IMR-90 (cell line): ENCODE data around the gene ALS2. TPM values are rescaled to one million over a fixed set of nuclear protein-coding genes. Genes with fewer than 3 reads are reported as not detected.
A peak's percentile ranks its signal among the peaks of the same experiment; 100 is the strongest.

Experiments
- ATAC-seq: fragments of 200-7000 bp; cut with Tn5 transposase; 2 replicates; pipeline ENCODE4 v1.9.1; 2020; ENCODE audit warnings: low read depth, mild to moderate bottlenecking, moderate library complexity
- BruUV-seq: library from RNA; stranded (reverse); fragments of 400-500 nt; replicated peaks from 2 replicates; lab custom pipeline; 2021; lab: Mats Ljungman, UMichigan
- CTCF ChIA-PET: fragments of 300-600 bp; formaldehyde crosslinking; extraction: SDS; loops from one replicate; lab custom pipeline; 2021; ENCODE audit warnings: antibody characterized with exemption; lab: Yijun Ruan, JAX
- POLR2A ChIA-PET: fragments of 300-600 bp; sonication (Branson Sonifier 250); formaldehyde crosslinking; loops from one replicate; lab custom pipeline; 2022; ENCODE audit warnings: antibody characterized with exemption; ENCODE audit not compliant: unreplicated experiment; lab: Charles Lee
- DNase-seq: peaks from one replicate; pipeline ENCODE4 v3.0.0; 2013
- H2AFZ ChIP-seq: replicated peaks from 2 replicates; pipeline ENCODE3; 2013; ENCODE audit warnings: low read length, mild to moderate bottlenecking; ENCODE audit not compliant: poor library complexity
- H2AK5ac ChIP-seq: 2 replicates; pipeline ENCODE4 v1.6.1; 2013; ENCODE audit warnings: low read depth, low read length, inconsistent platforms
- H2AK9ac ChIP-seq: replicated peaks from 2 replicates; pipeline ENCODE3; 2013; ENCODE audit warnings: mild to moderate bottlenecking, low read depth, low read length, moderate library complexity; ENCODE audit not compliant: poor library complexity
- H2BK120ac ChIP-seq: 2 replicates; pipeline ENCODE4 v1.6.1; 2013; ENCODE audit warnings: low read depth, low read length, inconsistent platforms
- H2BK15ac ChIP-seq: 3 replicates; pipeline ENCODE4 v1.6.1; 2013; ENCODE audit warnings: low read depth, low read length, inconsistent platforms
- H2BK20ac ChIP-seq: 2 replicates; pipeline ENCODE4 v1.6.1; 2013; ENCODE audit warnings: low read depth, mild to moderate bottlenecking, inconsistent platforms, low read length, moderate library complexity
- H2BK5ac ChIP-seq: 2 replicates; pipeline ENCODE4 v1.6.1; 2013; ENCODE audit warnings: mild to moderate bottlenecking, low read depth, low read length, inconsistent platforms; ENCODE audit not compliant: poor library complexity, severe bottlenecking
- H3K14ac ChIP-seq: replicated peaks from 2 replicates; pipeline ENCODE4 v1.6.1; 2013; ENCODE audit warnings: low read depth, low read length, inconsistent platforms
- H3K18ac ChIP-seq: 2 replicates; pipeline ENCODE4 v1.6.1; 2013; ENCODE audit warnings: low read depth, low read length, control low read depth
- H3K23ac ChIP-seq: 2 replicates; pipeline ENCODE4 v1.6.1; 2013; ENCODE audit warnings: low read depth, low read length, inconsistent platforms
- H3K27ac ChIP-seq: 2 replicates; pipeline ENCODE4 v1.5.1; 2013; ENCODE audit warnings: mild to moderate bottlenecking, control low read depth, low read length; ENCODE audit not compliant: insufficient read depth
- H3K27me3 ChIP-seq: 2 replicates; pipeline ENCODE4 v1.6.1; 2013; ENCODE audit warnings: low read length; ENCODE audit not compliant: control insufficient read depth, insufficient read depth
- H3K36me3 ChIP-seq: 2 replicates; pipeline ENCODE4 v1.6.1; 2013; ENCODE audit warnings: low read length, mixed read lengths; ENCODE audit not compliant: control insufficient read depth, insufficient read depth
- H3K4ac ChIP-seq: 2 replicates; pipeline ENCODE4 v1.6.1; 2013; ENCODE audit warnings: low read depth, low read length, inconsistent platforms
- H3K4me1 ChIP-seq: 2 replicates; pipeline ENCODE4 v1.6.1; 2013; ENCODE audit warnings: low read length, mixed read lengths; ENCODE audit not compliant: control insufficient read depth, insufficient read depth
- H3K4me2 ChIP-seq: 2 replicates; pipeline ENCODE4 v1.6.1; 2013; ENCODE audit warnings: low read depth, mild to moderate bottlenecking, control low read depth, low read length, moderate library complexity
- H3K4me3 ChIP-seq: 2 replicates; pipeline ENCODE4 v1.5.1; 2013; ENCODE audit warnings: low read depth, mild to moderate bottlenecking, control low read depth, low read length, moderate library complexity; ENCODE audit not compliant: insufficient read depth
- H3K56ac ChIP-seq: 2 replicates; pipeline ENCODE4 v1.6.1; 2013; ENCODE audit warnings: low read length, inconsistent platforms; ENCODE audit not compliant: insufficient read depth; ENCODE audit errors: extremely low read depth
- H3K79me1 ChIP-seq, 2 experiments: 2 replicates each; pipeline ENCODE4 v1.6.1; 2013; ENCODE audit warnings: low read length in 2 of 2, inconsistent platforms in 1 of 2, low read depth in 1 of 2
- H3K9ac ChIP-seq: 2 replicates; pipeline ENCODE4 v1.6.1; 2013; ENCODE audit warnings: low read depth, low read length, control low read depth
- H3K9me1 ChIP-seq: 2 replicates; pipeline ENCODE4 v1.6.1; 2013; ENCODE audit warnings: low read length, inconsistent platforms; ENCODE audit not compliant: insufficient read depth
- H3K9me3 ChIP-seq: 2 replicates; pipeline ENCODE4 v1.6.1; 2013; ENCODE audit warnings: low read length; ENCODE audit not compliant: control insufficient read depth, insufficient read depth
- H4K20me1 ChIP-seq: 2 replicates; pipeline ENCODE4 v1.6.1; 2013; ENCODE audit warnings: low read length, inconsistent platforms; ENCODE audit not compliant: insufficient read depth
- H4K5ac ChIP-seq: 2 replicates; pipeline ENCODE4 v1.6.1; 2013; ENCODE audit warnings: mild to moderate bottlenecking, low read depth, low read length, control low read depth
- H4K8ac ChIP-seq, 2 experiments: 2 replicates each; pipeline ENCODE4 v1.6.1; 2013; ENCODE audit warnings: low read depth in 2 of 2, low read length in 2 of 2, control low read depth in 1 of 2, inconsistent platforms in 1 of 2
- H4K91ac ChIP-seq: 2 replicates; pipeline ENCODE4 v1.6.1; 2013; ENCODE audit warnings: low read depth, low read length, inconsistent platforms; ENCODE audit not compliant: insufficient read depth
- BHLHE40 ChIP-seq: fragments of 150-350 bp; IDR thresholded peaks from 2 replicates; pipeline ENCODE4 v1.6.1; 2016; ENCODE audit warnings: mild to moderate bottlenecking, low read depth, low read length
- CEBPB ChIP-seq: IDR thresholded peaks from 2 replicates; pipeline ENCODE4 v1.6.1; 2012; ENCODE audit warnings: low read depth, low read length, improper control_type of control experiment
- FOS ChIP-seq: fragments of 150-350 bp; IDR thresholded peaks from 2 replicates; pipeline ENCODE4 v1.6.1; 2016; ENCODE audit warnings: low read depth, low read length
- MXI1 ChIP-seq: IDR thresholded peaks from 2 replicates; pipeline ENCODE4 v1.6.1; 2012; ENCODE audit warnings: low read depth, mild to moderate bottlenecking, low read length, moderate library complexity, borderline replicate concordance
- RFX5 ChIP-seq: IDR thresholded peaks from 2 replicates; pipeline ENCODE4 v1.8.0; 2012; ENCODE audit warnings: low read depth, mild to moderate bottlenecking, low read length, moderate library complexity
- SMC3 ChIP-seq: fragments of 150-350 bp; IDR thresholded peaks from 2 replicates; pipeline ENCODE4 v1.6.1; 2016; ENCODE audit warnings: low read depth, mild to moderate bottlenecking, antibody characterized with exemption, low read length, moderate library complexity
- WGBS, 2 experiments: methylation state at CpG; one replicate each; pipeline versions ENCODE4 v1.1.5 to v1.1.7; 2013; ENCODE audit warnings: missing lambda C conversion rate in 2 of 2; ENCODE audit not compliant: insufficient read length in 1 of 2; ENCODE audit errors: extremely low coverage in 2 of 2; 5-methylcytosine and 5-hydroxymethylcytosine counted together
- dilution Hi-C: fragments of 300-500 bp; cut with HindIII; formaldehyde crosslinking; loops from one replicate; pipeline ENCODE4 v1.14.3; 2018; ENCODE audit warnings: low sequenced_read_pairs; ENCODE audit not compliant: unreplicated experiment
- in situ Hi-C: fragments of 300-500 bp; cut with MboI; formaldehyde crosslinking; loops from 3 replicates; pipeline ENCODE4 v1.14.3; 2019; ENCODE audit warnings: low sequenced_read_pairs, inconsistent platforms, mixed read lengths
- intact Hi-C: fragments of 100-400 bp; cut with micrococcal nuclease; formaldehyde crosslinking; loops from 2 replicates; pipeline ENCODE4 v1.10.0; 2022
- polyA plus RNA-seq, 3 experiments: library from polyadenylated mRNA; depleted of rRNA; stranded (reverse); fragments of >200 nt; gene quantifications; 2 replicates each; pipeline ENCODE4 v1.2.3, GENCODE V29; 2012; ENCODE audit warnings: low replicate concordance in 1 of 3
- total RNA-seq: library from RNA; depleted of rRNA; stranded (reverse); fragments of >200 nt; gene quantifications from 2 replicates; pipeline ENCODE4 v1.2.3, GENCODE V29; 2012
- TF ChIP-seq, protein P1 (sequence below): conservative IDR thresholded peaks from 2 replicates; pipeline ENCODE4 v1.5.1; 2012; ENCODE audit warnings: mild to moderate bottlenecking, low read depth, low read length, improper control_type of control experiment

Gene ALS2
- total and polyA plus RNA-seq, 2 of the 4 experiments (the other 2 are of a cell fraction), result 14.4 to 42.3 TPM

GRCh38 chr2:201668402-201668910 lies 112.3 kb downstream of the ALS2 start:
- Histone ChIP-seq H3K4ac (no peak overlapping the region; the same call in 1 of the 2 replicates), H2BK120ac (no peak overlapping the region), H3K27ac (no peak overlapping the region), H4K5ac (no peak overlapping the region), H3K27me3 (no peaks in the 10 kb centered on the region), H3K4me3 (no peak overlapping the region), H3K9me3 (no peaks in the 10 kb centered on the region), H2AFZ (no peak overlapping the region), H3K18ac (no peak overlapping the region), H3K14ac (0 out of 2 replicates have a peak overlapping the region, but pooled peaks have one; percentile 29), H3K9me1 (peaks cover 5% of the 10 kb centered on the region; the same call in 1 of the 2 replicates), H3K56ac (no peak overlapping the region), H2BK5ac (no peak overlapping the region), H4K91ac (no peak overlapping the region; the same call in 1 of the 2 replicates), H3K9ac (no peak overlapping the region), H3K36me3 (no peaks in the 10 kb centered on the region), H3K23ac (no peak overlapping the region), H2BK20ac (no peak overlapping the region), H4K8ac (peak overlapping the region in 1 of 2 experiments; percentile 6; a peak in 1 of 4 replicates), H2BK15ac (no peak overlapping the region), H3K79me1 (no peaks in the 10 kb centered on the region), H3K4me2 (no peak overlapping the region), H2AK5ac (no peak overlapping the region), H4K20me1 (no peaks in the 10 kb centered on the region), H2AK9ac (peak overlapping the region; percentile 51), H3K4me1 (no peaks in the 10 kb centered on the region)
- POLR2A ChIA-PET, result no interaction called here
- dilution Hi-C loops, result no loop called here
- no CpG with 5 or more reads among the region's 3 CpGs for WGBS, 2 experiments
- in situ Hi-C loops, result no loop called here
- DNase-seq (no peak), ATAC-seq (no peak)
- TF ChIP-seq RFX5 (no peak), MXI1 (no peak), SMC3 (no peak), FOS (no peak), CEBPB (no peak), BHLHE40 (no peak)
- TF ChIP-seq, protein P1, sequence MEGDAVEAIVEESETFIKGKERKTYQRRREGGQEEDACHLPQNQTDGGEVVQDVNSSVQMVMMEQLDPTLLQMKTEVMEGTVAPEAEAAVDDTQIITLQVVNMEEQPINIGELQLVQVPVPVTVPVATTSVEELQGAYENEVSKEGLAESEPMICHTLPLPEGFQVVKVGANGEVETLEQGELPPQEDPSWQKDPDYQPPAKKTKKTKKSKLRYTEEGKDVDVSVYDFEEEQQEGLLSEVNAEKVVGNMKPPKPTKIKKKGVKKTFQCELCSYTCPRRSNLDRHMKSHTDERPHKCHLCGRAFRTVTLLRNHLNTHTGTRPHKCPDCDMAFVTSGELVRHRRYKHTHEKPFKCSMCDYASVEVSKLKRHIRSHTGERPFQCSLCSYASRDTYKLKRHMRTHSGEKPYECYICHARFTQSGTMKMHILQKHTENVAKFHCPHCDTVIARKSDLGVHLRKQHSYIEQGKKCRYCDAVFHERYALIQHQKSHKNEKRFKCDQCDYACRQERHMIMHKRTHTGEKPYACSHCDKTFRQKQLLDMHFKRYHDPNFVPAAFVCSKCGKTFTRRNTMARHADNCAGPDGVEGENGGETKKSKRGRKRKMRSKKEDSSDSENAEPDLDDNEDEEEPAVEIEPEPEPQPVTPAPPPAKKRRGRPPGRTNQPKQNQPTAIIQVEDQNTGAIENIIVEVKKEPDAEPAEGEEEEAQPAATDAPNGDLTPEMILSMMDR, result no peak
- no TSS peak for BruUV-seq
- intact Hi-C loops, result no loop called here
- CTCF ChIA-PET, result no interaction called here
